RWPE2 (cell line): ENCODE measurements around the gene OPRM1.

Source experiments
- ATAC-seq: fragments of 200-7000 bp; cut with Tn5 transposase; 3 replicates; pipeline ENCODE4 v1.9.1; 2021; ENCODE audit warnings: low read depth
- DNase-seq: peaks from one replicate; pipeline ENCODE4 v3.0.0-alpha.2; 2020; ENCODE audit warnings: low spot score
- H3K27ac ChIP-seq: fragments of 450-650 bp; 2 replicates; pipeline ENCODE4 v1.5.1; 2017; ENCODE audit warnings: mild to moderate bottlenecking; ENCODE audit not compliant: poor library complexity, severe bottlenecking
- H3K27me3 ChIP-seq: fragments of 250-450 bp; sonication (Bioruptor Pico); 2 replicates; pipeline ENCODE4 v1.5.1; 2021; ENCODE audit warnings: mild to moderate bottlenecking, moderate library complexity; ENCODE audit not compliant: insufficient read depth, poor library complexity, severe bottlenecking
- H3K36me3 ChIP-seq: fragments of 250-450 bp; sonication (Bioruptor Pico); 2 replicates; pipeline ENCODE4 v1.5.1; 2020; ENCODE audit warnings: low read depth, mild to moderate bottlenecking, moderate library complexity
- H3K4me1 ChIP-seq: fragments of 250-450 bp; sonication (Bioruptor Pico); 2 replicates; pipeline ENCODE4 v1.5.1; 2021; ENCODE audit warnings: mild to moderate bottlenecking, moderate library complexity; ENCODE audit not compliant: insufficient read depth, poor library complexity, severe bottlenecking
- H3K4me3 ChIP-seq: fragments of 250-450 bp; sonication (Bioruptor Pico); 2 replicates; pipeline ENCODE4 v1.5.1; 2021; ENCODE audit warnings: mild to moderate bottlenecking, moderate library complexity; ENCODE audit not compliant: severe bottlenecking
- H3K9me3 ChIP-seq: fragments of 250-450 bp; sonication (Bioruptor Pico); 2 replicates; pipeline ENCODE4 v1.5.1; 2021; ENCODE audit warnings: mild to moderate bottlenecking, moderate library complexity; ENCODE audit not compliant: severe bottlenecking
- TF ChIP-seq, protein P1 (sequence below): fragments of 450-650 bp; IDR thresholded peaks from one replicate; pipeline ENCODE4 v1.5.1; 2017; ENCODE audit warnings: mild to moderate bottlenecking, moderate library complexity; ENCODE audit not compliant: poor library complexity, severe bottlenecking

OPRM1 gene

DNA sequence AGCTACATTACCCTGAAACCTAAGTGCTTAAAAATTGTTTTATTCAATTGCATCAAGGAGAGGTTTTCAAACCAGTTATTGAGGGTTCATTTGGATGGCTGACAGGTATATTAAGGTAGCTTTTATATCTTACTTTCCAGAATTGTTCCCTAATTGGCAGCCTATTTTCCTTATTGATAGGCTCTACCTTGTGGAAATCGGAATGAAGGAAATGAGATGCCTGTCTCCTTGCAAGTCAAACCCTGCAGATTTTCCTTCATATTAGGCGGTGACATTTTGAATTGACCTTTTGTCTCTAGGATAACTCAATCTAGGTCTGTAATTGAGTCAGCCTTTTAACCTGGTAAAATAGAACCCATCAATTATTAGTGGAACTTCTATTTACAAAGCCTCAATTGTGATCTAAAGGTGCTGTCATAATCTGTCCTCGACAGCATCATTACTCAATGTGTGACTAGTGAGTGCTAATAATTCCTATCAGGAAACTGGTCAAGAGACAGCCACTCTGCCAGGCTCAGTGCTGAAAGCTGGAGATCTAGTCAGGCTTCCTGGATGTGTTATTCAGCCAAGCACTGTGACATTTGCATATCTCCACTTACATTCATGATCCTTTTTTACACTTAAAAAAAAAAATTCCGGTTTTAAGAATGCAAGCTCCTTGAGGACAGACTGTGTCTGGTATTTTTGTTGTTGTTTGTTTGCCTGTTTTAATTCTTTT lies 20.1 kb downstream of the OPRM1 start:
- ATAC-seq (no peak), DNase-seq (no peak)
- no peaks in the 10 kb centered on the region for H3K9me3 ChIP-seq
- TF ChIP-seq, protein P1, sequence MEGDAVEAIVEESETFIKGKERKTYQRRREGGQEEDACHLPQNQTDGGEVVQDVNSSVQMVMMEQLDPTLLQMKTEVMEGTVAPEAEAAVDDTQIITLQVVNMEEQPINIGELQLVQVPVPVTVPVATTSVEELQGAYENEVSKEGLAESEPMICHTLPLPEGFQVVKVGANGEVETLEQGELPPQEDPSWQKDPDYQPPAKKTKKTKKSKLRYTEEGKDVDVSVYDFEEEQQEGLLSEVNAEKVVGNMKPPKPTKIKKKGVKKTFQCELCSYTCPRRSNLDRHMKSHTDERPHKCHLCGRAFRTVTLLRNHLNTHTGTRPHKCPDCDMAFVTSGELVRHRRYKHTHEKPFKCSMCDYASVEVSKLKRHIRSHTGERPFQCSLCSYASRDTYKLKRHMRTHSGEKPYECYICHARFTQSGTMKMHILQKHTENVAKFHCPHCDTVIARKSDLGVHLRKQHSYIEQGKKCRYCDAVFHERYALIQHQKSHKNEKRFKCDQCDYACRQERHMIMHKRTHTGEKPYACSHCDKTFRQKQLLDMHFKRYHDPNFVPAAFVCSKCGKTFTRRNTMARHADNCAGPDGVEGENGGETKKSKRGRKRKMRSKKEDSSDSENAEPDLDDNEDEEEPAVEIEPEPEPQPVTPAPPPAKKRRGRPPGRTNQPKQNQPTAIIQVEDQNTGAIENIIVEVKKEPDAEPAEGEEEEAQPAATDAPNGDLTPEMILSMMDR = no peak
- H3K27ac ChIP-seq = no peak overlapping the region
- H3K4me1 ChIP-seq = no peaks in the 10 kb centered on the region
- H3K4me3 ChIP-seq = no peak overlapping the region
- no peaks in the 10 kb centered on the region for H3K36me3 ChIP-seq
- no peaks in the 10 kb centered on the region for H3K27me3 ChIP-seq

DNA sequence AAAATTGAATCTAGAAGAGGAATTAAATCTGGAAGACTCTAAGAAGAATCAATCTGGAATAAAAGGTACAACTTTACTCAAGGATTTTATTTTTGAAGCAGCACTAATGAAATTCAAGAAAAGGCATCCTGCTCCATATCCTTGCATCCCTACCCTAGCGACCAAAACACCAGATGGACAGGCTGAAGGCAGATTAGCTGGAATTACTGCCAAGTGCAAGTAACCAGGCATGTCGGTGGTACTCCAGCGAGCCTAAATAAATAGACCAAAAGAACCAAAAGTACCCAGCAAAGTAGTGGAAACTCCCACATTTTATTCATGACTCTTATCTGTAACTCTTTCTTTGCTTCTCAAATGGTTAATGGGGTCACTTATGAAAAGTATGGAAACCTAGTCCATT lies 21.0 kb downstream of the OPRM1 start:
- no peaks in the 10 kb centered on the region for H3K36me3 ChIP-seq
- no peaks in the 10 kb centered on the region for H3K27me3 ChIP-seq
- no peak overlapping the region for H3K4me3 ChIP-seq
- no peak for DNase-seq
- TF ChIP-seq, protein P1 = no peak
- ATAC-seq = no peak
- H3K9me3 ChIP-seq = no peaks in the 10 kb centered on the region
- no peak overlapping the region for H3K27ac ChIP-seq
- H3K4me1 ChIP-seq = no peaks in the 10 kb centered on the region

DNA sequence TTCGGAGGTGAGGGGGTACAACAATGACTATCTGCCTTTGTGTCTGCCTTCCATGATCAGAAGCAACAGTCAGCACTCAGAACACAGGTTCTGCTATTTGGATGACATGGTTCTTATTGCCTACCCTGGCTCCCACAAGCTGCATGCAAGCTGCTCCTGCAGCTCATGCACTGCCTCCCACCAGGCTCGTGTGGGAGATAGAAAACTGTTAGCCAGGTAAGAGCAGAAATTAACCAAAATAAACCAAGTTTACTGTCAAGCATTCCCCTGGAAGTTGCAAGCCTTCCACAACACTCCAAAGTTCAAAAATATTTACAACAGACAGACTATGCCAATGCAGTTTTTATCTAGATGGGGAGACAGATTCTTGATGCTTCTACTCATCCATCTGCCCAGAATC lies 31.0 kb downstream of the OPRM1 start:
- TF ChIP-seq, protein P1 = no peak
- DNase-seq (no peak), ATAC-seq (no peak)
- no peaks in the 10 kb centered on the region for H3K9me3 ChIP-seq
- no peak overlapping the region for H3K4me3 ChIP-seq
- peaks cover 3% of the 10 kb centered on the region for H3K4me1 ChIP-seq
- H3K36me3 ChIP-seq = no peaks in the 10 kb centered on the region
- H3K27me3 ChIP-seq = peaks cover 3% of the 10 kb centered on the region
- no peak overlapping the region for H3K27ac ChIP-seq

DNA sequence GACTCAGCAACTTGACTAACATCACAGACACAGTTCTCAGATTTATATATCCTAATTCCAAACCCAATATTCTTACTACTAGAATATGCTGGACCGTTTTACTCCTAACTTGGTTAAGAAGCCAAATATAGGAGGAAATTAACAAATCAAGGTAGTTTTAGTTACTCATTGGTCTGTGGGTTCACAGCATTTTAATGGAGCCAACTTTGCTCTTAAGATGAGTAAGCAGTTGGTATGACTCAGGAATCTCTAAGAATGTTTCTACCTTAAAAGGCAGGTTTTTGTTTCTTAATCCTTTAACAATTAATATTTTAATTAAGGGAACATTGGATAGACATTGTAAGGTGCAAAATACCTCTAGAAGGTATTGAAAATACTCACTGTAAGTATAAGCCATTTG lies 31.6 kb downstream of the OPRM1 start:
- peaks cover 2% of the 10 kb centered on the region for H3K27me3 ChIP-seq
- no peak overlapping the region for H3K4me3 ChIP-seq
- H3K4me1 ChIP-seq = peaks cover 3% of the 10 kb centered on the region
- DNase-seq (no peak), ATAC-seq (peak; percentile 66)
- TF ChIP-seq, protein P1 = no peak
- no peak overlapping the region for H3K27ac ChIP-seq
- H3K36me3 ChIP-seq = no peaks in the 10 kb centered on the region
- no peaks in the 10 kb centered on the region for H3K9me3 ChIP-seq

DNA sequence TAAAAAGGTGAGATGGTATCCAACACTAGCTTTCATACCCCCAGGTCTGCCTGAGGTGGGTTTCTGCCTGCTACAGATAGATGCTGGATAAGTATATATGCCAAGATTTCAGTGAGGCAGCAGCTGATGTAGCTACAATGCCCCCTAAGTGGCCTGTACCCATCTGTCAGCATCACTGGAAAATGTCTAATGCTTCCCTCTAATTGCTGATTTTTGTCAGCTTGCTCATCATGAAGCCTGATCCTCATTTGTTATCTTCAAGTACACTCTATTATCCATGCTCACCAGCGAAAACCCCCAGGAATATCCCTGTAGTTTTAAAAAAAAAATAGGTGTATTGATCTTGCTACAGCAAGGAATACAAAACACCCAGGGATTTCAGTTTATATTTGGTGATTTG lies 32.2 kb downstream of the OPRM1 start:
- no peaks in the 10 kb centered on the region for H3K9me3 ChIP-seq
- H3K36me3 ChIP-seq = no peaks in the 10 kb centered on the region
- no peak for DNase-seq
- TF ChIP-seq, protein P1 = no peak
- peaks cover 3% of the 10 kb centered on the region for H3K4me1 ChIP-seq
- no peak overlapping the region for H3K27ac ChIP-seq
- ATAC-seq = no peak
- H3K4me3 ChIP-seq = no peak overlapping the region
- no peaks in the 10 kb centered on the region for H3K27me3 ChIP-seq
